Activated T-cell treated with anti-CD3 and anti-CD28 coated beads, Interleukin-2, amount 50 U/mL, for 72 hours (primary cell): Measurements from ENCODE around the gene NR2F2. TPM values are rescaled to one million over a fixed set of nuclear protein-coding genes. Genes with fewer than 3 reads are reported as not detected.

Experiments used
- ATAC-seq, 2 donors: fragments of 150-1000 bp; cut with Tn5 transposase; replicated peaks in 1 of 2; 2 replicates each; pipeline ENCODE4 v1.10.0; 2021; ENCODE audit warnings: moderate library complexity in 2 of 2, mild to moderate bottlenecking in 1 of 2
- DNase-seq, 2 donors: peaks; one replicate each; pipeline ENCODE4 v3.0.0; 2021 to 2022; ENCODE audit warnings: mixed read lengths in 1 of 2
- H3K27ac Mint-ChIP-seq: one replicate; pipeline ENCODE4 v1.8.0; 2022; ENCODE audit warnings: mild to moderate bottlenecking, moderate library complexity, mixed read lengths
- H3K27me3 Mint-ChIP-seq: one replicate; pipeline ENCODE4 v1.8.0; 2022; ENCODE audit warnings: low read depth, mixed read lengths
- H3K36me3 Mint-ChIP-seq, 2 donors: one replicate each; pipeline ENCODE4 v1.8.0; 2022; ENCODE audit warnings: mixed read lengths in 2 of 2, mild to moderate bottlenecking in 1 of 2; ENCODE audit not compliant: insufficient read depth in 2 of 2
- H3K4me1 Mint-ChIP-seq: one replicate; pipeline ENCODE4 v1.8.0; 2022; ENCODE audit warnings: low read depth, mixed read lengths
- H3K4me3 Mint-ChIP-seq, 2 donors: one replicate each; pipeline ENCODE4 v1.8.0; 2022; ENCODE audit warnings: mild to moderate bottlenecking in 2 of 2, mixed read lengths in 2 of 2, moderate library complexity in 2 of 2
- H3K9me3 Mint-ChIP-seq, 2 donors: one replicate each; pipeline ENCODE4 v1.8.0; 2022; ENCODE audit warnings: mixed read lengths in 2 of 2
- total RNA-seq, 2 donors: library from RNA; stranded (reverse); gene quantifications; one replicate each; pipeline ENCODE4 v1.2.3, GENCODE V29; 2022

The NR2F2 gene
- total RNA-seq, 2 donors from 2014 or later = not detected

DNA sequence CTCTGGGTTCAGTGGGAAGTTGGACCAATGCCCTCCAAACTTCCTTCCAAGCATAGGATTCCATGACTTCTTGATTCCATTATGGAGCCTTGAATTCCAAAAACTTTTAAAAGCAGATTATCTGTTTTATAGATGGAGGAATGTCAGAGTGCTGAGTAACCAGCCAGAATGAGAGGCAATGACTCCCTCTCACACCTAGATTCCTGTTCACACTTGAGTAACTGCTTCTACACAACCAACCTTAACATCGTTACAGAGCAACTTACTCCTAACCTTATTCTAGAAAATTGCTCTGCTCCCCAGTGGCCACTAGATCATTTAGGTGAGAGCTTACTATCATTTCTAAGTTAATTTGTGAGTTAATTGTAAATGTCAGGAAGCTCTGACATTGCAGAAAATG, 24.2 kb upstream of the NR2F2 start:
- no peaks in the 10 kb centered on the region for H3K4me1 Mint-ChIP-seq
- H3K9me3 Mint-ChIP-seq = no peaks in the 10 kb centered on the region
- peaks cover 14% of the 10 kb centered on the region for H3K27me3 Mint-ChIP-seq
- H3K36me3 Mint-ChIP-seq = no peaks in the 10 kb centered on the region
- ATAC-seq (no peak), DNase-seq (no peak)
- H3K27ac Mint-ChIP-seq = no peak overlapping the region
- no peak overlapping the region for H3K4me3 Mint-ChIP-seq

DNA sequence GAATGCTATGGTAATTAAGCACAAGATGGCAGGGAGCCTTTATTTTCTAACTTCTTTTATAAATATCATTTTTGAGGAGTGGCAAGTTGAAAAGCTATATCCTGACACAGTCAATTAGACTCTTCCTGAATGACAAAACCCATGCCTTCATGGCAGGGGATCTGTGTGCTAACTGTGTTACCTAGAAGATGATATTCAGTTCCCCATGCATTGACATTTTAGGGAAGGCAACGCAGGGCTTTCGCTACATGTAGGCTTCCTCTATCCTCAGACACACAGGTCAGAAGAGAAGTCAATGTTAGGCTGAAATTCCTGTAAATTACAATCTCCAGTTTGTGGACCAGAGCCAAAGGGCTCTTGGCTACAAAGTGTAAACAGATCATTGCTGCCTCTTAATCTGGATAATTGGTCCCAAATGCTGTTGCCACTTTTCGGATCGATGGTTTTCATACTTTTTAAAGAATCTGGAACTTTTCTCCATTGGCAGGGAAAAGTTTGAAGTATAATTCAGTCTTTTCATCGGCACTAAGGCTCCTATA, 22.6 kb upstream of the NR2F2 start:
- H3K4me1 Mint-ChIP-seq = no peaks in the 10 kb centered on the region
- no peaks in the 10 kb centered on the region for H3K36me3 Mint-ChIP-seq
- H3K4me3 Mint-ChIP-seq = no peak overlapping the region
- H3K27ac Mint-ChIP-seq = no peak overlapping the region
- DNase-seq = no peak
- H3K9me3 Mint-ChIP-seq = no peaks in the 10 kb centered on the region
- ATAC-seq = no peak
- H3K27me3 Mint-ChIP-seq = peaks cover 14% of the 10 kb centered on the region

DNA sequence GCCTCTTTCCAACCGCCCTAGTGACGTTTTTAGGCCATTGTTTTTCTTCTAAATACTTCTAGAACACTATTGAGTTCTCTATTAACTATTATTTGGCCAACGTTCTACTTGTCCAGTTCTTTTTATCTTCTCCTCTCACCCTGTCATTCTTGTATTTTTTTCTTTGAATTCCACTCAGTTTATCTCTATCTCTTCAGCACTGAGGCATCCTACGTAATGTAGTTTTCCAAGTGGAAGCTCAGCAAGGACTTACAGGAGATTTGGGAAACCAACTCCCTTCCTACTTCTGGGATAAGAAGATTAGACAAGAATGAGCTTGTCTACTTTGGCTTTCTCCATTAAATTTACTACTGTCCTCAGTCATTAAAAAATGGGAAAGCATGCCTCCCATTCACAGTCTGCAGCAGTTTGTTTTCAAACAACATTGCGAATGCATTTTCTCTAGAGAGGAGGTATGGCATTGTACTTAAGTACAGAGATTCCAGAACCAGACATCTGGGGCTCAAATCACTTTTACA, 21.3 kb upstream of the NR2F2 start:
- Mint-ChIP-seq H3K36me3 (no peaks in the 10 kb centered on the region), H3K9me3 (no peaks in the 10 kb centered on the region), H3K4me3 (no peak overlapping the region), H3K27me3 (peaks cover 14% of the 10 kb centered on the region), H3K4me1 (no peaks in the 10 kb centered on the region), H3K27ac (no peak overlapping the region)
- no peak for ATAC-seq
- no peak for DNase-seq

DNA sequence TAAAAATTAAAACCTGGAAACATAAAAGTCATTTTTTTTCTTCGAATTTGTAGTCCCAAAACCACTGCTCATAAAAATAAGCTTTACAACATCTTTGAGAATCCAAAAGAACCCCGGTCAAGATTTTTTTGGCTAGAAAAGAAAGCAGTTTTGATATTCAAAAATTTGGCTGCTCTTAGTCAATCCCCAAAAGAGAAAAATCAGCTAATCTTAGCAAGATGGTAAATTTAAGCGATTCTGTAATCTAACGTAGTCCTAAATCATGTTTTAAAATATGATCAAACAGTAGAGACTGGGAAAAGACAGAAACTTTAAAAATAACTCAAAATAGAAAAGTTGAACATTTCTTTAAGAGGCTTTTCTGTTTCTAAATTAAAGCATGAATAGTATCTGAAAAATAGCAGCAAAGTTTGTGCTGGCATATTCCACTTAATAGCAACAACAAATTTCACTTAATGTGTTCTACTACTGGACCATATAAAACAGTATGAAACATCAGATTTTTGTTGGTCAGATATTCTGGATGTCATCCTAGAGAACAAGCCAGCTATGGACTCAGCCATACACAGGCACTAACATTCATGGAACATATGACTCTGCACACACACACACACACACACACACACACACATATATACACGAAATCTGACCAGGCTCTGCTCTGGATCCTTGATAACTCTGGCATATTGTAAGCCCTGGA, 19.1 kb upstream of the NR2F2 start:
- Mint-ChIP-seq H3K4me1 (no peaks in the 10 kb centered on the region), H3K9me3 (no peaks in the 10 kb centered on the region), H3K4me3 (no peak overlapping the region), H3K27me3 (peaks cover 22% of the 10 kb centered on the region), H3K27ac (no peak overlapping the region), H3K36me3 (no peaks in the 10 kb centered on the region)
- DNase-seq (no peak), ATAC-seq (no peak)

DNA sequence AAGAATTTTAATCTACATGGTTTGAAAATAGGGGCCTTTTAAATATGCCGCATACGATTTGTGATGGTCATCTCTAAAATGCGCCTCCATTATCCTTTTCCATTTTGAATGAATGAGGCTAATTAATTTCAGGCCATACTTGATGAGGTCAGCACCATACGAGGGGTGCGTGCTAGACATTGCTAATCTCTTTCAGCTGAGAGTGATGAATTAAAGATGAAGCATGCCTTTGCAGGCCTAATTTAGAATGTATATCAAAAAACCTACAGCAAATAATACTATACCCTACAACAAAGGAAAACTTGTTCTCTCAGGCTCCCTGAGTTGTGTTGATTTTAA, 18.6 kb upstream of the NR2F2 start:
- Mint-ChIP-seq H3K27ac (no peak overlapping the region), H3K4me3 (no peak overlapping the region), H3K27me3 (peaks cover 20% of the 10 kb centered on the region), H3K36me3 (no peaks in the 10 kb centered on the region), H3K9me3 (no peaks in the 10 kb centered on the region), H3K4me1 (no peaks in the 10 kb centered on the region)
- ATAC-seq (no peak), DNase-seq (no peak)

DNA sequence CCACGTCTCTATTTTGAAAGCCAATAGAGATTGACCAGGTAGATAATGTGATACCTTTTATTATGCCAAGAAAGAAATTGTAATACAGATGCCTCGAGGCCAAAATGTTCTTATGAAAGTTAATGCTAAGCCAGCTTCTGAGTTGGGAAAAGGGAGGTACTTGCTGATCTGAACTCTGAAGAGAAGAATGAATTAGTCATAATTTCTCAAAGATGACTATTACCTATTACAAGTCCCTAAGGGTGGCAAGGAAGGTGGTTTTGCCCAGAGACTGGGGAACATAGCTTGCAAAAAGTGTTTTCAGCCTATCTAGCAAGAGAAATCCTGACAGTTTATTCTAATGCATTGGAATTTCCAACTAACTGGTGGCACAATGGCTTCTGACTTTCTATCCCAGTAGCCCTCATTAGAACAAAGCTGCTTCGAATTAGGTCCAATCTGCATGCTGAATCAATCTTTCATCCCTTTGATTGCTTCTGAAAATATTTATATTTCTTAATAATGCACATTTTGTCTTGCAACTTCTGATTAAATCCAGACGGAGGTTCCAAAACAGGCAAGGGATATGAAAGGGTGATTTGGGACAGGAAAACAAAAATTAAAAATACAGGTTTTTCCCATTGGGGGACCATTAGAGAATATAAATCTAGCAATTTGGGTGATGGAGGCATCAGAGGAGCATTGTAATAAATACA, 17.7 kb upstream of the NR2F2 start:
- no peak overlapping the region for H3K4me3 Mint-ChIP-seq
- DNase-seq (no peak), ATAC-seq (no peak)
- H3K36me3 Mint-ChIP-seq = no peaks in the 10 kb centered on the region
- peaks cover 28% of the 10 kb centered on the region for H3K27me3 Mint-ChIP-seq
- no peaks in the 10 kb centered on the region for H3K4me1 Mint-ChIP-seq
- no peaks in the 10 kb centered on the region for H3K9me3 Mint-ChIP-seq
- H3K27ac Mint-ChIP-seq = no peak overlapping the region

DNA sequence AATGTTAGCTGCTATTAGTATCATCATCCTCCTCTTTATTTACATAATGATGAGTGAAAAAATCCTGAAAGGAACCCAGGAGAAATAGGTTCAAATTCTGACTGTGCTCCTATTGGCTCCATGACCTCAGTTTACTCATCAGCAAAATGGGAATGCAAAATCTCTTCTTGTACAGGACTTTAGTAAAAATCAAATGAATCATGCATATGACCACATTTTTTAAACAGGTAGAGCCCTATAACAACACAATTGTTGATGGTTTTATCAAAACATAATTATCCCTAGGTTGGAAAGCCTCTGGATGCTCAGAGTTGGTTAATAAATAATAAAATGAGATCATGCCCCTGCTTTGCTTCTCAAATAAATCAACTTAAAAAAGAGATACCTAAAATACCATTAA, 16.0 kb upstream of the NR2F2 start:
- no peaks in the 10 kb centered on the region for H3K9me3 Mint-ChIP-seq
- peaks cover 32% of the 10 kb centered on the region for H3K27me3 Mint-ChIP-seq
- no peak for ATAC-seq
- DNase-seq = no peak
- H3K4me1 Mint-ChIP-seq = no peaks in the 10 kb centered on the region
- no peak overlapping the region for H3K27ac Mint-ChIP-seq
- no peak overlapping the region for H3K4me3 Mint-ChIP-seq
- H3K36me3 Mint-ChIP-seq = no peaks in the 10 kb centered on the region

DNA sequence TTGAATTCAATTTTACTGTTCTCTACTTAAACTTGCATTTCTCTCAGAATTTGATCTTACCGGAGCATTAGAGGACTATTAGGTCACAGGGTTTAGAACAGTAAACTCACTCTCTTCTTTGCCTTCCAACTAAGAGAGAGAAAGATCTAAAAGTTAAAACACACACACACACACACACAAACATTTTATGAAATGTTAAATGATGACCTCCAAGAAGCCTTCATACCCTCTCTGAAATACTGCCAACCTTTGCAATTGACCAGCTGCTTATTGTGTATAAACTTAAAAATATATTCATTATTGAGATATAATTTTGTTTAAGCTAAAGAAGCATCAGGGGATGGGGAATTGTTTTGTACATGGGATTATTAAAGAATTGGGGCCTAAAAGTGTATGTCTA, 15.5 kb upstream of the NR2F2 start:
- Mint-ChIP-seq H3K36me3 (no peaks in the 10 kb centered on the region), H3K27me3 (peaks cover 30% of the 10 kb centered on the region), H3K4me1 (no peaks in the 10 kb centered on the region), H3K27ac (no peak overlapping the region), H3K9me3 (no peaks in the 10 kb centered on the region), H3K4me3 (no peak overlapping the region)
- ATAC-seq (no peak), DNase-seq (no peak)

DNA sequence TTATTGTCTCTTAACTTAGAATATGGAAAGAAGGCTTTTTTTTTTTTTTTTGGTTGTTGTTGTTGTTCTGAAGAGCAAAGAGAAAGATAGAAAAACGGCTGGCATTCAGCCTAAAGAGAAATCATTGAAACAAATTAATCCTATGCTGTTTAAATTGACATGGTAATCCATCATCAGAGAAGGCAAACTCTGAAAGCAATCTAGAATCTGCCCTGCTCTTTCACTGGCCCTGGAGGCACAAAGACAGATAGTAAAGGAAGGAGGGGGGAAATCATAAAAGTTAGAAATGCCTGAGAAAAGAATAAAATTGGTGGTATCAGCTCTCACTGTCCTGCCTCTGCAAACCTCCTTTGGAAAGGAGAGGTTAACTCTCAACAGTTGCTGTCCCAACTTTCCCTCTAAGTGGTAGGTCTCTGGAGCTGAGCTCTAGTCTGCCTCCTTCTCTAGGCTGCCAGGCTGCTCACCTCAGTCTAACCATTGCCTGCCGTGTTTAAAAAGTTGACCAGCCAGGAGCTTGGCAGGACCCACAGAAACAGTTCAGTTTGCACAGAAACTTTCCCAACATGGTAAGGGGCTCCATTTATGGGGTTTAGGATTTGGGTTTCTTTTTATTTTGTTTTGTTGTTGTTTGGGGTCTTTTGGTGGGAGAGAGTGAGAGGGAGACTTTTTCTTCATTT, 13.4 kb upstream of the NR2F2 start:
- DNase-seq (no peak), ATAC-seq (no peak)
- H3K36me3 Mint-ChIP-seq = no peaks in the 10 kb centered on the region
- H3K4me1 Mint-ChIP-seq = no peaks in the 10 kb centered on the region
- H3K9me3 Mint-ChIP-seq = no peaks in the 10 kb centered on the region
- no peak overlapping the region for H3K4me3 Mint-ChIP-seq
- H3K27me3 Mint-ChIP-seq = peaks cover 40% of the 10 kb centered on the region
- no peak overlapping the region for H3K27ac Mint-ChIP-seq

DNA sequence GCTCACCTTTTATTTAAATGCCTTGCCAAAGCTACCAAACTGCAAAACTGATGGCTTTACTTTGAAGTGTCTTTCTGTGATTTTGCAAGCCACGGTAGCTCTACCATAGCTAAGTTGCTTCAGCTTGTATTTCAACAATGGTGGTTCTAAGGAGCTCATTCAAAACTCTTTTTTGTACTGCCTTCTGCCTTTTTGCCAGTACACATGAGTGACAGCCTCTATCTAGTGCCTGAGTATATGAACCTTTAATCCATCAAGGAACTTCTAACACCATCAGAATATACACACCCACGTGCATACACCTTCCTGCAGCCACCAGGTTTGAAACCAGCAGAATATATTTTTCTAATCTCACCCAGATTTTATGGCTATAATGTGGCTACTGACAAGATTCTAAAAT, 10.4 kb upstream of the NR2F2 start:
- DNase-seq = no peak
- ATAC-seq = no peak
- Mint-ChIP-seq H3K9me3 (peaks cover 0 to 1% of the 10 kb centered on the region in 2 donors), H3K27ac (no peak overlapping the region), H3K27me3 (peaks cover 57% of the 10 kb centered on the region), H3K4me3 (no peak overlapping the region), H3K36me3 (no peaks in the 10 kb centered on the region), H3K4me1 (no peaks in the 10 kb centered on the region)

DNA sequence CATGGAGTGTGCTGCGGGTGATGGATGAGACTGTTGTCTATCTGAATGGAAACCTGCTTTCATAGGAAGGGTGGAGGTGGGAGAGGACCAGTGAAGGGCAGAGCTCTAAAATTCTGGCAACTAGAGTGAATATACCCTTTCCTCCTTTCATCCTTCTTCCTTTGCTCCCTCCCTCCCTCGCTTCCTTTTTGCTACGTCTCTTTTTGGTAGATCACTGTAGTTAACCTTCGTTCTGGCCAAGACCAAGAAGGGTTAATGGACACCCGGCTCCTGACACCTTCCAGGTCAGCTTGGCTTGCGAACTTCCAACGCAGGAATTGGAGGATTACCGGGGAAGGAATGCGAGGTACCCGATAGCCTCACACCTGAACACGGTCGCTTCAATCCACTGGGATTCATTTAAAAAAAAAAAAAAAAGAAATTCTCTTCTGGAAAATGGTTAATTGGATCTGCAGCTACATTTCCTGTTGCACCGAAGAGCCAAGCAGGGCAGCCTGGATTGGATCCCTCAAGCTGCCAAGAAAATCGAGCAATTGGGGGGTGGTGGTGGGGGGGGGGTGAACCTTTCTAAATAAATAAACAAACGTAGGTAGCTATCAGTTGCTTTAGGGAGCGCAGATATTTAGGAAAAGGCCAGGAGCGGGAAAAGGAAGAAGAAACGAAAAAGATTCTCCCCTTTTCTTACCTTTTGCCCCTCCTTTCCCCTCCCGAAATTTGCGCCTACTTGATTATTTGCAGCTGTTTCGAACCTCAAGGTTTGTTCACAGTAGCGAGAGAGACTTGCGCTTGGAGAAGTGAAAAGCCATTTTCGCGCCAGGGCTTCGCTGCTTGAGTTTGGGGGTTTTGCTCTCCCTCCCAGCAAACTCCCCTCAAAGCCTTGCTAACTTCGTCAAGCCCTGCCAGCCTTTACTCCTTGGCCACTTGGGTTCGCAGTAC, 9.5 kb upstream of the NR2F2 start:
- no peak for DNase-seq
- Mint-ChIP-seq H3K4me1 (no peaks in the 10 kb centered on the region), H3K9me3 (peaks cover 0 to 1% of the 10 kb centered on the region in 2 donors), H3K4me3 (no peak overlapping the region), H3K27me3 (peaks cover 61% of the 10 kb centered on the region), H3K27ac (no peak overlapping the region), H3K36me3 (no peaks in the 10 kb centered on the region)
- no peak for ATAC-seq

DNA sequence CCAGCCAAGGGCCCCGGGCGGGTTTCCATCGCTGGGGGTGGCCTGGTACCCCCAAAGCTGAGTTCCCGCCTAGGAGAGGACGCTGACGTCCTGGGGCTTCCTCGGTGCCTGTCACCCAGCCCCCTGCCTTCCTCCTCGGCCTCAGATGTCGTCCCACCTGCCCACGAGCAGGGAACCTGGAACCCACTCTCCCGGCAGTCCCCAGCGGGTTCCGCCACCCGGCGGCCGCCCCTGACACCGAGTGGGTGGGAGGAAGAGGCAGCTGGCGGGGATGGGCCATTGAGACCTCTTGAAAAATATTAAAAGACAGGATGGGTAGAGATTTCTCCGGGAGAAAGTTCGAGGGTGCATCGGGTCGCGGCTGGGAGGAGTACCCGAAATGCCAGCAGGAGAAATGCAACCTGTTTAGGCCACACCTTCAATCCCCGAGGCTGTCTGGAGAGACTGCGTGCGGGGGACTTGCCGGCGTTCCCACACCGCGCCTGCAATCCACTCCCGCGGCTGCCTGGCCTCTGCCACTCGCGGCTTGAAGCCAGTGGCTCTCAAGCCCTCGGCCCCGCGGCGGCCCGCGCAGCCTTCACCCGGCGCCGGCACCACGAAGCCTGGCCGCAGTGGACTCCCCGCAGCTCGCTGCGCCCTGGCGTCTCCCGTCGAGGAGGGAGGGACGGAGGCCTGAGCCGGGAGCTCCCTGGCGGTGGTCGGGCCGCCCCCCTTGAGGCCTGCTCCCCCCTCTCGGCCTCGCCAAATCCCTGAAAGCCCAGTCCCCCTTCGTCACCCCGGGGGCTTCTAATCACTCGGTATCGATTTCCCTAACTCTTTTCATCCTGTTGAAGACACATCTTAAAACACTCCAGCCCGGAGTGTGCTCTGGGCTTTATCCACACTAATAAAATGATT, 8.6 kb upstream of the NR2F2 start:
- Mint-ChIP-seq H3K9me3 (peaks cover 0 to 1% of the 10 kb centered on the region in 2 donors), H3K27me3 (peaks cover 70% of the 10 kb centered on the region), H3K4me3 (no peak overlapping the region), H3K4me1 (peaks cover 8% of the 10 kb centered on the region), H3K27ac (no peak overlapping the region), H3K36me3 (no peaks in the 10 kb centered on the region)
- ATAC-seq (no peak), DNase-seq (no peak)
